PFSK-1 (cell line): ENCODE data around the gene AUTS2.

ENCODE experiments used
- FOXP2 ChIP-seq: optimal IDR thresholded peaks from 2 replicates; pipeline ENCODE3; 2011; ENCODE audit warnings: borderline replicate concordance, control low read depth, inconsistent platforms; ENCODE audit not compliant: insufficient read depth; ENCODE audit errors: extremely low read length, extremely low read depth
- POLR2AphosphoS5 ChIP-seq: IDR thresholded peaks from 2 replicates; pipeline ENCODE4 v1.6.1; 2012; ENCODE audit warnings: low read depth, mild to moderate bottlenecking, control low read depth, low read length, moderate library complexity
- SIN3A ChIP-seq: IDR thresholded peaks from 2 replicates; pipeline ENCODE4 v1.6.1; 2012; ENCODE audit warnings: mild to moderate bottlenecking, low read length, moderate library complexity, borderline replicate concordance; ENCODE audit not compliant: insufficient read depth
- TAF1 ChIP-seq: IDR thresholded peaks from 2 replicates; pipeline ENCODE4 v1.6.1; 2012; ENCODE audit warnings: low read length, control low read depth, borderline replicate concordance; ENCODE audit not compliant: insufficient read depth
- TF ChIP-seq, protein P1 (sequence below), 2 experiments: IDR thresholded peaks; 2 replicates each; pipeline versions ENCODE4 v1.6.1 to v1.8.0; 2011 to 2012; ENCODE audit warnings: low read depth in 2 of 2, low read length in 2 of 2, control low read depth in 1 of 2, inconsistent platforms in 1 of 2, mild to moderate bottlenecking in 1 of 2, moderate library complexity in 1 of 2; ENCODE audit not compliant: insufficient read depth in 1 of 2

AUTS2 gene

GRCh38 chr7:69668339-69668870, 70.1 kb downstream of the AUTS2 start:
- no peak for TF ChIP-seq POLR2AphosphoS5
- no peak for TF ChIP-seq SIN3A
- no peak for TF ChIP-seq TAF1
- TF ChIP-seq FOXP2, result no peak
- TF ChIP-seq, protein P1, sequence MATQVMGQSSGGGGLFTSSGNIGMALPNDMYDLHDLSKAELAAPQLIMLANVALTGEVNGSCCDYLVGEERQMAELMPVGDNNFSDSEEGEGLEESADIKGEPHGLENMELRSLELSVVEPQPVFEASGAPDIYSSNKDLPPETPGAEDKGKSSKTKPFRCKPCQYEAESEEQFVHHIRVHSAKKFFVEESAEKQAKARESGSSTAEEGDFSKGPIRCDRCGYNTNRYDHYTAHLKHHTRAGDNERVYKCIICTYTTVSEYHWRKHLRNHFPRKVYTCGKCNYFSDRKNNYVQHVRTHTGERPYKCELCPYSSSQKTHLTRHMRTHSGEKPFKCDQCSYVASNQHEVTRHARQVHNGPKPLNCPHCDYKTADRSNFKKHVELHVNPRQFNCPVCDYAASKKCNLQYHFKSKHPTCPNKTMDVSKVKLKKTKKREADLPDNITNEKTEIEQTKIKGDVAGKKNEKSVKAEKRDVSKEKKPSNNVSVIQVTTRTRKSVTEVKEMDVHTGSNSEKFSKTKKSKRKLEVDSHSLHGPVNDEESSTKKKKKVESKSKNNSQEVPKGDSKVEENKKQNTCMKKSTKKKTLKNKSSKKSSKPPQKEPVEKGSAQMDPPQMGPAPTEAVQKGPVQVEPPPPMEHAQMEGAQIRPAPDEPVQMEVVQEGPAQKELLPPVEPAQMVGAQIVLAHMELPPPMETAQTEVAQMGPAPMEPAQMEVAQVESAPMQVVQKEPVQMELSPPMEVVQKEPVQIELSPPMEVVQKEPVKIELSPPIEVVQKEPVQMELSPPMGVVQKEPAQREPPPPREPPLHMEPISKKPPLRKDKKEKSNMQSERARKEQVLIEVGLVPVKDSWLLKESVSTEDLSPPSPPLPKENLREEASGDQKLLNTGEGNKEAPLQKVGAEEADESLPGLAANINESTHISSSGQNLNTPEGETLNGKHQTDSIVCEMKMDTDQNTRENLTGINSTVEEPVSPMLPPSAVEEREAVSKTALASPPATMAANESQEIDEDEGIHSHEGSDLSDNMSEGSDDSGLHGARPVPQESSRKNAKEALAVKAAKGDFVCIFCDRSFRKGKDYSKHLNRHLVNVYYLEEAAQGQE (IDR thresholded peaks at IDR 0.05; ENCODE audit: insufficient read depth in 1 of 2, low read depth in 2 of 2, low read length in 2 of 2), result no peak

- TF ChIP-seq SIN3A (no peak), TAF1 (no peak), FOXP2 (no peak), POLR2AphosphoS5 (no peak)
- TF ChIP-seq, protein P1 (IDR thresholded peaks at IDR 0.05; ENCODE audit: insufficient read depth in 1 of 2, low read depth in 2 of 2, low read length in 2 of 2), result no peak
These were observed 72.4 kb downstream of the AUTS2 start for GRCh38 chr7:69670701-69671100.

- TF ChIP-seq, protein P1 (IDR thresholded peaks at IDR 0.05; ENCODE audit: insufficient read depth in 1 of 2, low read depth in 2 of 2, low read length in 2 of 2), result no peak
- no peak for TF ChIP-seq SIN3A
- TF ChIP-seq FOXP2, result no peak
- no peak for TF ChIP-seq POLR2AphosphoS5
- no peak for TF ChIP-seq TAF1
These were observed 74.8 kb downstream of the AUTS2 start for GRCh38 chr7:69673074-69673473.

DNA sequence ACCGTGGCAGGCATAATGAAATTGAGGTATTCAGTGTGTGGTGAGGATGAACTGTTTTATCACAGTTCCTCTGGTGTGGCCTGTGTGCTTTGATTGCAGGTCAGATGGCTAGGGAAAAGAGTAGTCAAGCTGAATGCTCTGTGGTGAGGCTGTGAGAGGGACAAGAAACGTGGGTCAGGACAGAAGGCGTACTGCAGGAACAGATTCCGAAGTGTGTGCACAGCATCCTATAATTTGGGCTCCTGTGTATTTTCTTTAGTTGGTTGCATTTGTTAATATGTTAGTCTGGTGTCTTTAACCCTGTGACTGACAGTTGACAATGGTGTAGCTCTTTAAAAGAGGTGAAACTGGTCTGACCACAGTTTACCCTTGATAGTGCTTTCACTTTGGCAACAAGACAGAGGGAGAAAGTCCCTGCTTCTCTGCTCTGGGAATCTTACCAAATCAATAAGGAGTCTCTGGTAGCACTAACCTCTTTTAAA, 76.5 kb downstream of the AUTS2 start:
- no peak for TF ChIP-seq TAF1
- TF ChIP-seq, protein P1 (IDR thresholded peaks at IDR 0.05; ENCODE audit: insufficient read depth in 1 of 2, low read depth in 2 of 2, low read length in 2 of 2), result no peak

DNA sequence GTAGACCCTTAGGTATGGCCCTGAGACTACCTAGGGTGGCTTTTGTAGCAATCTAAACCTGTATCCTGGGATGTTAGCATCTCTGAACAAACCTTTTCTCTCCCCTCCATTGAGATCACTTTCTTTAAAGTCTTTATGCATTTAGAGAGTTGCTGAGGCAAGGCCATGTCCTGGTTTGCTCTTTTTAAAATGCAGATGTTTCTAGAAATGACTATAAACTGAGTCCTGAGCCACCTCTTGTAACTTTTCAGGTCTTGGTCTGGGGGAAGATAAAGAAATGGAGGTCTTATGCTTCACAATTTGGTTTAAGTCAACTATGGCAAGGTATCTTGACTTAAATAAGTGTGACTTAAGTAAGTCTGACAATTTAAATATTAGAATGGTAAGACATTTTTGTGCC, 78.0 kb downstream of the AUTS2 start:
- no peak for TF ChIP-seq POLR2AphosphoS5
- TF ChIP-seq, protein P1 (IDR thresholded peaks at IDR 0.05; ENCODE audit: insufficient read depth in 1 of 2, low read depth in 2 of 2, low read length in 2 of 2), result no peak
- TF ChIP-seq TAF1, result no peak
- TF ChIP-seq SIN3A, result no peak
- no peak for TF ChIP-seq FOXP2
